ENCODE results near the gene PALLD.
A peak's percentile ranks its signal among the peaks of the same experiment; 100 is the strongest.

PALLD gene

DNA sequence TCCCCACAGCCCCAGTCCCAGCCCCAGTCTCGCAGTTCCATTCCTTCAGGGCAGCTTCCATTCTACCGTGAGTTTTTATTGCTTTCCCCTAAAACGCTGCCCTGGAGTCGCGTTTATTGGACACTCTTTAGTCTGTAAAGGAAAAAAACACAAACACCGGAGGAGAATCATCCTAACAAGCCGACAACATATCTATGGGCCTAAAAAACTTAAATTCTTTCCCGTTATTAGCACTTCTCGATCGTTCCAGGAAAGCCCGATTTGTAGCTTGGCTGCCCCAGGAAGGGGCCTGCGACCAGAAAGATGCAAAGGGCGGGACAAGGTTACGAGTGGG, 334.7 kb downstream of the PALLD start:
- ATAC-seq (replicated peaks) (peak; percentile 24 to 33), DNase-seq (no peak)
- Mint-ChIP-seq H3K4me3 (peak overlapping the region; percentile 90 to 91), H3K36me3 (peaks cover 11 to 13% of the 10 kb centered on the region in 2 donors), H3K27me3 (peaks cover 47 to 49% of the 10 kb centered on the region in 2 donors), H3K4me1 (peaks cover 14 to 36% of the 10 kb centered on the region in 2 donors), H3K27ac (peak overlapping the region; percentile 77), H3K9me3 (no peaks in the 10 kb centered on the region)

- H3K9me3 Mint-ChIP-seq, result no peaks in the 10 kb centered on the region
- H3K27ac Mint-ChIP-seq, result peak overlapping the region; percentile 90
- H3K27me3 Mint-ChIP-seq, result peaks cover 42 to 48% of the 10 kb centered on the region in 2 donors
- peaks cover 14 to 36% of the 10 kb centered on the region in 2 donors for H3K4me1 Mint-ChIP-seq
- DNase-seq (peak; percentile 41), ATAC-seq (replicated peaks) (peak; percentile 87 to 89)
- H3K4me3 Mint-ChIP-seq, result peak overlapping the region; percentile 90 to 91
- H3K36me3 Mint-ChIP-seq, result peaks cover 13 to 14% of the 10 kb centered on the region in 2 donors
These were observed 335.3 kb downstream of the PALLD start for GRCh38 chr4:168831919-168832762.

GRCh38 chr4:168832763-168833575, 336.1 kb downstream of the PALLD start:
- DNase-seq (no peak), ATAC-seq (replicated peaks) (peak; percentile 8 to 9)
- Mint-ChIP-seq H3K36me3 (peaks cover 15 to 16% of the 10 kb centered on the region in 2 donors), H3K4me3 (peak overlapping the region; percentile 90 to 91), H3K4me1 (peaks cover 14 to 39% of the 10 kb centered on the region in 2 donors), H3K27ac (peak overlapping the region; percentile 90), H3K27me3 (peaks cover 43 to 53% of the 10 kb centered on the region in 2 donors), H3K9me3 (no peaks in the 10 kb centered on the region)

DNA sequence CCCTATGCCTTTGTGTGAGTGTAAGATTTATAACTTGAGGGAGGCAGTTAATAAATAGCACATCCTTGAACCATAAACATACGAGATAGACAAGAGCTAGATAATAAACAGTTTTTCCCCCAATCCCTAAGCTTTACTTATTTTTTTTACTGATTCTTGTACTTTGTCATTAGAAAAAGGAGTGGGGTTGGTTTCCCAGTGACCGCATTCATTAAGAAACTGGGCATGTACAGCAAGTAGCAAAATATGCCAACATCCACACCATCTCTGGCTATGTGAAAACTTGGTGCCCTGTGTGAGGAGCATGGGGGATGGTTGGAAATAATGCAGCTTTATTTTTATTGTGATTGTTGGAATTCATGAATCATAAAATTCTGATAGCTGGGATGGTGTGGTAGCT, 337.0 kb downstream of the PALLD start:
- Mint-ChIP-seq H3K27ac (no peak overlapping the region), H3K27me3 (peaks cover 47 to 58% of the 10 kb centered on the region in 2 donors), H3K4me1 (peaks cover 14 to 43% of the 10 kb centered on the region in 2 donors), H3K9me3 (no peaks in the 10 kb centered on the region), H3K4me3 (peak overlapping the region in 1 of 2 donors; percentile 90), H3K36me3 (peaks cover 17 to 20% of the 10 kb centered on the region in 2 donors)
- no peak for ATAC-seq (replicated peaks)
- no peak for DNase-seq

GRCh38 chr4:168835880-168836454, 339.1 kb downstream of the PALLD start:
- no peak overlapping the region for H3K27ac Mint-ChIP-seq
- H3K27me3 Mint-ChIP-seq, result peaks cover 42 to 49% of the 10 kb centered on the region in 2 donors
- H3K4me1 Mint-ChIP-seq, result peaks cover 13 to 55% of the 10 kb centered on the region in 2 donors
- H3K9me3 Mint-ChIP-seq, result no peaks in the 10 kb centered on the region
- H3K4me3 Mint-ChIP-seq, result no peak overlapping the region
- DNase-seq (no peak), ATAC-seq (replicated peaks) (no peak)
- H3K36me3 Mint-ChIP-seq, result peaks cover 19 to 20% of the 10 kb centered on the region in 2 donors

GRCh38 chr4:168836490-168836889, 339.6 kb downstream of the PALLD start:
- peaks cover 9 to 50% of the 10 kb centered on the region in 2 donors for H3K4me1 Mint-ChIP-seq
- H3K27me3 Mint-ChIP-seq, result peaks cover 39 to 47% of the 10 kb centered on the region in 2 donors
- peaks cover 19 to 20% of the 10 kb centered on the region in 2 donors for H3K36me3 Mint-ChIP-seq
- no peak for ATAC-seq (replicated peaks)
- H3K4me3 Mint-ChIP-seq, result no peak overlapping the region
- no peak for DNase-seq
- H3K27ac Mint-ChIP-seq, result no peak overlapping the region
- H3K9me3 Mint-ChIP-seq, result no peaks in the 10 kb centered on the region

- Mint-ChIP-seq H3K36me3 (peaks cover 17 to 19% of the 10 kb centered on the region in 2 donors), H3K4me3 (no peak overlapping the region), H3K27ac (no peak overlapping the region), H3K4me1 (peaks cover 4 to 40% of the 10 kb centered on the region in 2 donors), H3K27me3 (peaks cover 27 to 39% of the 10 kb centered on the region in 2 donors), H3K9me3 (no peaks in the 10 kb centered on the region)
- ATAC-seq (replicated peaks), result no peak
- no peak for DNase-seq
These were observed 341.1 kb downstream of the PALLD start for GRCh38 chr4:168837922-168838321.

- no peak for DNase-seq
- Mint-ChIP-seq H3K4me1 (peaks cover 2 to 31% of the 10 kb centered on the region in 2 donors), H3K27ac (no peak overlapping the region), H3K27me3 (peaks cover 16 to 35% of the 10 kb centered on the region in 2 donors), H3K36me3 (peaks cover 23% of the 10 kb centered on the region in 2 donors), H3K9me3 (no peaks in the 10 kb centered on the region), H3K4me3 (peak overlapping the region in 1 of 2 donors; percentile 8)
- peak; percentile 48 to 71 for ATAC-seq (replicated peaks)
These were observed 343.0 kb downstream of the PALLD start for GRCh38 chr4:168839758-168840391.

- Mint-ChIP-seq H3K9me3 (no peaks in the 10 kb centered on the region), H3K4me3 (no peak overlapping the region), H3K27me3 (peaks cover 14 to 32% of the 10 kb centered on the region in 2 donors), H3K27ac (no peak overlapping the region), H3K4me1 (peaks cover 2 to 28% of the 10 kb centered on the region in 2 donors), H3K36me3 (peaks cover 21 to 22% of the 10 kb centered on the region in 2 donors)
- ATAC-seq (replicated peaks) (no peak), DNase-seq (no peak)
These were observed 343.5 kb downstream of the PALLD start for GRCh38 chr4:168840392-168840763.

- Mint-ChIP-seq H3K36me3 (peaks cover 14 to 15% of the 10 kb centered on the region in 2 donors), H3K9me3 (no peaks in the 10 kb centered on the region), H3K4me3 (no peak overlapping the region), H3K27ac (no peak overlapping the region), H3K27me3 (peaks cover 7 to 24% of the 10 kb centered on the region in 2 donors), H3K4me1 (peaks cover 2 to 23% of the 10 kb centered on the region in 2 donors)
- ATAC-seq (replicated peaks) (peak in 1 of 2 donors; percentile 34), DNase-seq (no peak)
These were observed 344.3 kb downstream of the PALLD start for GRCh38 chr4:168841000-168841671.

DNA sequence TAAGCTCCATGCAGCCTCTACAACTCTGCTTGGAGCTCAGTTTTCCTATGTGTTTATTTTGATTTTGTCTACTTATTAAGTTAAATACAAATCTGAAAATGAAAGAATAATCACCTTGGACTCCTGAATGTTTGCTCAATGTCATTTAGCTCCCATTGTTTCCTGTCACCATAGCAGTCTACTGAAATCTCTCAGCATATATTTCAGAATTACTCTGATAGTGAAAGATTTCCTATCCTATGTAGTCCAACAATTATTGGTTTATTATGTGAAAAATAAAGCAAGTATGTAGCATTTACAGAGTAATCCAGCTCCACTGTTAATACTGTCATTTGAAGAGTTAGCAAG, 344.8 kb downstream of the PALLD start:
- no peak for ATAC-seq (replicated peaks)
- Mint-ChIP-seq H3K9me3 (no peaks in the 10 kb centered on the region), H3K27ac (no peak overlapping the region), H3K36me3 (peaks cover 13 to 14% of the 10 kb centered on the region in 2 donors), H3K4me3 (no peak overlapping the region), H3K4me1 (peaks cover 2 to 23% of the 10 kb centered on the region in 2 donors), H3K27me3 (peaks cover 7 to 22% of the 10 kb centered on the region in 2 donors)
- DNase-seq, result no peak

DNA sequence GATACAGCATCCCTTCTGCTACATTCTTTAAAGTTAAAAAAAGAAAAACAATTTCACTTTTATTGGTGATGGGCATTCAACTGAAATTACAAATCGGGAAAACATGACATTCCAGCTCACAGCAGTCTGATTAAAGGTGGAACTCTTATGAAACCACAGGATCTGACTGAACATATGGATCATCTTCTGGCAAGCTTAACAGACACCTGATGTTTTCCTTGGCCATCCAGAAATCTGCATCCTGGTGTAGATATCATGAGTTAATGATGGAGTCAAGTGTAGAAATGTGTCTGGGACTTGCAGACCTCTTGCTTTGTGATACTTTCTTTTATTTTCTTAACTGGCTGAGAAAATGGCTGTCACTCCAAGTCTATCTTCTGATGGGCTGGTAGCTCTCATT, 345.3 kb downstream of the PALLD start:
- ATAC-seq (replicated peaks), result no peak
- peaks cover 2 to 23% of the 10 kb centered on the region in 2 donors for H3K4me1 Mint-ChIP-seq
- peaks cover 11 to 13% of the 10 kb centered on the region in 2 donors for H3K36me3 Mint-ChIP-seq
- H3K9me3 Mint-ChIP-seq, result no peaks in the 10 kb centered on the region
- H3K27me3 Mint-ChIP-seq, result peaks cover 7 to 18% of the 10 kb centered on the region in 2 donors
- no peak overlapping the region for H3K27ac Mint-ChIP-seq
- DNase-seq, result no peak
- no peak overlapping the region for H3K4me3 Mint-ChIP-seq

GRCh38 chr4:168843635-168844034, 346.8 kb downstream of the PALLD start:
- Mint-ChIP-seq H3K36me3 (peaks cover 6 to 8% of the 10 kb centered on the region in 2 donors), H3K27me3 (peaks cover 0 to 9% of the 10 kb centered on the region in 2 donors), H3K4me3 (no peak overlapping the region), H3K9me3 (no peaks in the 10 kb centered on the region), H3K4me1 (peaks cover 4 to 22% of the 10 kb centered on the region in 2 donors), H3K27ac (no peak overlapping the region)
- no peak for ATAC-seq (replicated peaks)
- DNase-seq, result no peak
